HCT116 (cell line): ENCODE results near the gene NTSR2.

ENCODE experiments used
- EZH2phosphoT487 ChIP-seq: fragments of 200-600 bp; IDR thresholded peaks from 2 replicates; pipeline ENCODE4 v1.6.1; 2018; ENCODE audit warnings: antibody characterized with exemption, borderline replicate concordance
- POLR2A ChIP-seq: IDR thresholded peaks from 2 replicates; pipeline ENCODE4 v1.7.0; 2011; ENCODE audit warnings: borderline replicate concordance; ENCODE audit not compliant: insufficient read depth, insufficient read length; ENCODE audit errors: extremely low read depth
- POLR2AphosphoS5 ChIP-seq: IDR thresholded peaks from 2 replicates; pipeline ENCODE4 v1.6.1; 2011; ENCODE audit warnings: mild to moderate bottlenecking, low read depth, low read length, moderate library complexity
- RAD21 ChIP-seq: IDR thresholded peaks from 2 replicates; pipeline ENCODE4 v1.6.1; 2012; ENCODE audit warnings: low read depth, mild to moderate bottlenecking
- REST ChIP-seq: IDR thresholded peaks from 2 replicates; pipeline ENCODE4 v1.6.1; 2012; ENCODE audit warnings: low read depth
- SIN3A ChIP-seq: IDR thresholded peaks from 2 replicates; pipeline ENCODE4 v1.6.1; 2012; ENCODE audit warnings: low read depth
- SRF ChIP-seq: IDR thresholded peaks from 2 replicates; pipeline ENCODE4 v1.6.1; 2012; ENCODE audit warnings: low read depth
- TCF7L2 ChIP-seq: IDR thresholded peaks from 2 replicates; pipeline ENCODE4 v1.7.0; 2011; ENCODE audit warnings: borderline replicate concordance, inconsistent platforms; ENCODE audit not compliant: insufficient read depth, insufficient read length; ENCODE audit errors: extremely low read depth
- TF ChIP-seq, protein P1 (sequence below), 3 experiments: fragments of 200-600 bp in 1 of 3; sonication (generic) in 1 of 3; IDR thresholded peaks in 2 of 3; conservative IDR thresholded peaks in 1 of 3; 2 replicates each; pipeline ENCODE4 v1.5.1; 2012 to 2017; ENCODE audit warnings: low read depth in 2 of 3, low read length in 2 of 3, antibody characterized with exemption in 1 of 3, borderline replicate concordance in 1 of 3, control low read depth in 1 of 3, mild to moderate bottlenecking in 1 of 3, mixed read lengths in 1 of 3, mixed run types in 1 of 3, moderate library complexity in 1 of 3; ENCODE audit not compliant: insufficient read depth in 1 of 3

GRCh38 chr2:11705711-11706110, 35.7 kb upstream of the NTSR2 start:
- TF ChIP-seq REST: no peak
- no peak for TF ChIP-seq POLR2A
- TF ChIP-seq, protein P1, sequence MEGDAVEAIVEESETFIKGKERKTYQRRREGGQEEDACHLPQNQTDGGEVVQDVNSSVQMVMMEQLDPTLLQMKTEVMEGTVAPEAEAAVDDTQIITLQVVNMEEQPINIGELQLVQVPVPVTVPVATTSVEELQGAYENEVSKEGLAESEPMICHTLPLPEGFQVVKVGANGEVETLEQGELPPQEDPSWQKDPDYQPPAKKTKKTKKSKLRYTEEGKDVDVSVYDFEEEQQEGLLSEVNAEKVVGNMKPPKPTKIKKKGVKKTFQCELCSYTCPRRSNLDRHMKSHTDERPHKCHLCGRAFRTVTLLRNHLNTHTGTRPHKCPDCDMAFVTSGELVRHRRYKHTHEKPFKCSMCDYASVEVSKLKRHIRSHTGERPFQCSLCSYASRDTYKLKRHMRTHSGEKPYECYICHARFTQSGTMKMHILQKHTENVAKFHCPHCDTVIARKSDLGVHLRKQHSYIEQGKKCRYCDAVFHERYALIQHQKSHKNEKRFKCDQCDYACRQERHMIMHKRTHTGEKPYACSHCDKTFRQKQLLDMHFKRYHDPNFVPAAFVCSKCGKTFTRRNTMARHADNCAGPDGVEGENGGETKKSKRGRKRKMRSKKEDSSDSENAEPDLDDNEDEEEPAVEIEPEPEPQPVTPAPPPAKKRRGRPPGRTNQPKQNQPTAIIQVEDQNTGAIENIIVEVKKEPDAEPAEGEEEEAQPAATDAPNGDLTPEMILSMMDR (IDR thresholded peaks at IDR 0.05 in 2 of 3, conservative IDR thresholded peaks at IDR 0.05 in 1 of 3; ENCODE audit: borderline replicate concordance in 1 of 3, insufficient read depth in 1 of 3, low read depth in 2 of 3, low read length in 2 of 3): no peak
- no peak for TF ChIP-seq SIN3A
- TF ChIP-seq RAD21: no peak
- TF ChIP-seq POLR2AphosphoS5: no peak
- TF ChIP-seq EZH2phosphoT487: no peak
- no peak for TF ChIP-seq SRF
- TF ChIP-seq TCF7L2: no peak
